SK-N-SH (cell line): ENCODE measurements around the gene SERPINA1. TPM values are rescaled to one million over a fixed set of nuclear protein-coding genes. Genes with fewer than 3 reads are reported as not detected.

Experiments
- CTCF ChIA-PET: fragments of 300-600, 350-600 bp; formaldehyde crosslinking; extraction: SDS; loops from one replicate; lab custom pipeline; 2021; lab: Yijun Ruan, JAX
- POLR2A ChIA-PET: fragments of 350-600 bp; sonication (Branson Sonifier 250); formaldehyde crosslinking; extraction: SDS; loops from one replicate; lab custom pipeline; 2020; ENCODE audit warnings: antibody characterized with exemption, inconsistent platforms; lab: Yijun Ruan, JAX
- DNase-seq: peaks from one replicate; pipeline ENCODE4 v3.0.0; 2012
- H2AFZ ChIP-seq: fragments of 200-600 bp; sonication (generic); 2 replicates; pipeline ENCODE4 v1.8.1; 2016; ENCODE audit warnings: antibody characterized with exemption, mild to moderate bottlenecking, low read depth
- H3F3A ChIP-seq: fragments of 200-600 bp; sonication (generic); replicated peaks from 2 replicates; pipeline ENCODE3; 2016; ENCODE audit warnings: antibody characterized with exemption, mild to moderate bottlenecking; ENCODE audit not compliant: insufficient read depth
- H3K27ac ChIP-seq, 2 experiments: fragments of 200-500 bp in 1 of 2; fragments of 200-600 bp in 1 of 2; sonication (Bioruptor generic) in 1 of 2; sonication (generic), shearing (Covaris generic) in 1 of 2; 2 replicates each; pipeline versions ENCODE4 v1.5.1 to v1.6.1; 2014 to 2016; ENCODE audit warnings: low read depth in 2 of 2, inconsistent platforms in 1 of 2, low read length in 1 of 2, mild to moderate bottlenecking in 1 of 2, mixed read lengths in 1 of 2
- H3K27me3 ChIP-seq: fragments of 200-600 bp; sonication (generic), shearing (Covaris generic); 2 replicates; pipeline ENCODE4 v1.6.1; 2016; ENCODE audit warnings: mixed run types; ENCODE audit not compliant: insufficient read depth
- H3K36me3 ChIP-seq, 2 experiments: fragments of 200-500 bp in 1 of 2; fragments of 200-600 bp in 1 of 2; sonication (Bioruptor generic) in 1 of 2; sonication (generic) in 1 of 2; replicated peaks in 1 of 2; 2 replicates each; pipeline versions ENCODE3 to v1.5.1; 2014 to 2016; ENCODE audit warnings: low read length in 1 of 2, mild to moderate bottlenecking in 1 of 2; ENCODE audit not compliant: insufficient read depth in 2 of 2, control insufficient read depth in 1 of 2
- H3K4me1 ChIP-seq, 2 experiments: fragments of 200-500 bp in 1 of 2; fragments of 200-600 bp in 1 of 2; sonication (Bioruptor generic) in 1 of 2; sonication (generic), shearing (Covaris generic) in 1 of 2; 2 replicates each; pipeline versions ENCODE4 v1.5.1 to v1.6.1; 2014 to 2016; ENCODE audit warnings: low read depth in 1 of 2, low read length in 1 of 2, mixed run types in 1 of 2; ENCODE audit not compliant: insufficient read depth in 2 of 2, control insufficient read depth in 1 of 2
- H3K4me2 ChIP-seq: fragments of 200-600 bp; sonication (generic), shearing (Covaris generic); 2 replicates; pipeline ENCODE4 v1.6.1; 2017; ENCODE audit warnings: mixed run types
- H3K4me3 ChIP-seq, 2 experiments: fragments of 200-500 bp in 1 of 2; fragments of 200-600 bp in 1 of 2; sonication (Bioruptor generic) in 1 of 2; sonication (generic), shearing (Covaris generic) in 1 of 2; 2 replicates each; pipeline versions ENCODE4 v1.5.1 to v1.8.1; 2014 to 2016; ENCODE audit warnings: low read depth in 2 of 2, inconsistent platforms in 1 of 2, low read length in 1 of 2, mild to moderate bottlenecking in 1 of 2, mixed read lengths in 1 of 2, moderate library complexity in 1 of 2
- H3K79me2 ChIP-seq: fragments of 200-600 bp; sonication (generic); 2 replicates; pipeline ENCODE4 v1.8.1; 2017; ENCODE audit warnings: mild to moderate bottlenecking; ENCODE audit not compliant: insufficient read depth
- H3K9ac ChIP-seq: fragments of 200-600 bp; sonication (generic); 2 replicates; pipeline ENCODE4 v1.6.1; 2017; ENCODE audit warnings: mixed run types
- H3K9me2 ChIP-seq: fragments of 200-600 bp; sonication (generic); 2 replicates; pipeline ENCODE4 v1.6.1; 2017; ENCODE audit warnings: mixed run types
- H3K9me3 ChIP-seq: fragments of 200-600 bp; sonication (generic); 2 replicates; pipeline ENCODE4 v1.6.1; 2017; ENCODE audit warnings: mixed run types, mild to moderate bottlenecking, moderate library complexity
- H4K20me1 ChIP-seq: fragments of 200-600 bp; sonication (generic); 2 replicates; pipeline ENCODE4 v1.6.1; 2017; ENCODE audit warnings: mild to moderate bottlenecking, mixed run types; ENCODE audit not compliant: insufficient read depth
- ELF1 ChIP-seq: IDR thresholded peaks from 2 replicates; pipeline ENCODE4 v1.4.0; 2012
- EZH2phosphoT487 ChIP-seq: fragments of 200-600 bp; sonication (generic); IDR thresholded peaks from 2 replicates; pipeline ENCODE4 v1.6.1; 2017; ENCODE audit warnings: low read depth, mixed run types, mild to moderate bottlenecking, antibody characterized with exemption, moderate library complexity, borderline replicate concordance
- FOSL2 ChIP-seq: IDR thresholded peaks from 2 replicates; pipeline ENCODE4 v1.4.0; 2012; ENCODE audit warnings: low read depth, mild to moderate bottlenecking, moderate library complexity, borderline replicate concordance
- FOXJ3 ChIP-seq: sonication (generic); formaldehyde crosslinking; IDR thresholded peaks from 2 replicates; pipeline ENCODE4 v1.5.1; 2020; ENCODE audit warnings: mild to moderate bottlenecking, missing genetic modification reagents
- FOXM1 ChIP-seq: IDR thresholded peaks from 2 replicates; pipeline ENCODE4 v1.4.0; 2012; ENCODE audit warnings: low read depth, mild to moderate bottlenecking
- GABPA ChIP-seq: IDR thresholded peaks from 2 replicates; pipeline ENCODE4 v1.4.0; 2012; ENCODE audit warnings: low read depth, mild to moderate bottlenecking
- JUND ChIP-seq: IDR thresholded peaks from 2 replicates; pipeline ENCODE4 v1.4.0; 2012
- MEF2A ChIP-seq: IDR thresholded peaks from 2 replicates; pipeline ENCODE4 v1.4.0; 2012; ENCODE audit warnings: low read depth, borderline replicate concordance
- POLR2AphosphoS5 ChIP-seq: IDR thresholded peaks from 2 replicates; pipeline ENCODE4 v1.6.1; 2012; ENCODE audit warnings: low read depth, low read length
- RCOR1 ChIP-seq: fragments of 150-350 bp; IDR thresholded peaks from 2 replicates; pipeline ENCODE4 v1.6.1; 2017; ENCODE audit warnings: antibody characterized with exemption, low read length
- TAF1 ChIP-seq: IDR thresholded peaks from 2 replicates; pipeline ENCODE4 v1.6.1; 2012; ENCODE audit warnings: low read depth, mild to moderate bottlenecking, low read length, moderate library complexity, borderline replicate concordance
- TCF12 ChIP-seq: IDR thresholded peaks from 2 replicates; pipeline ENCODE4 v1.4.0; 2012
- polyA plus RNA-seq, 3 experiments: library from polyadenylated mRNA; depleted of rRNA; stranded (reverse); fragments of >200 nt; gene quantifications; 2 replicates each; pipeline ENCODE4 v1.2.3, GENCODE V29; 2012
- TF ChIP-seq, protein P1 (sequence below): IDR thresholded peaks from 2 replicates; pipeline ENCODE4 v1.6.1; 2012; ENCODE audit warnings: mild to moderate bottlenecking, low read depth, low read length, moderate library complexity
- TF ChIP-seq, protein P2 (sequence below): fragments of 150-350 bp; IDR thresholded peaks from 2 replicates; pipeline ENCODE4 v1.6.1; 2017; ENCODE audit warnings: antibody characterized with exemption, low read length, low read depth, borderline replicate concordance
- TF ChIP-seq, protein P3 (sequence below): fragments of 200-600 bp; sonication (generic); IDR thresholded peaks from 2 replicates; pipeline ENCODE4 v1.6.1; 2017; ENCODE audit warnings: antibody characterized with exemption, mild to moderate bottlenecking, moderate library complexity
- TF ChIP-seq, protein P4 (sequence below): fragments of 150-350 bp; IDR thresholded peaks from 2 replicates; pipeline ENCODE4 v1.6.1; 2016; ENCODE audit warnings: mild to moderate bottlenecking, low read depth, low read length

Gene SERPINA1
- polyA plus RNA-seq, 1 of the 3 experiments (the other 2 are of a cell fraction), result 11.3 TPM

DNA sequence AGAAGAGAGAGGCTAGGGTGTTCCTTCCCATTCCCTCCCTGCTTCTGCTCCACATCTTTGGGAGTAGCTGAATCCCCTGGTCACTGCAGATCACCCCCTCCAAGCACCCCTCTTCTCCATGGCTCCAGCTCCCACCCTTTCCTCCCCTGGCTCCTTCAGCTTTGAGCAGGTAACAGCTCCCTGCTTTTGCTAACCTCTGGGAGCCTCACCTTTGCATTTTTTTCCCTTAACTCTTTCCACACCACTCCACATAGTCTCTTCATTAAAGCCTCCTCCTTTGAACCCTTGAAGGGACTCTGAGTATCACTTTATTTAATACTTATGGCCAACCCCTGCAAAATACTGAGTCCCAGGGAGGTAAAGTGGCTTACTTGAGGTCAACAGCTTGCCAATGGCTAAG lies 39.6 kb downstream of the SERPINA1 start:
- H2AFZ ChIP-seq, result no peak overlapping the region
- TF ChIP-seq GABPA (no peak), FOXJ3 (no peak), FOSL2 (no peak), JUND (no peak), MEF2A (no peak), EZH2phosphoT487 (no peak), FOXM1 (no peak), TAF1 (no peak), TCF12 (no peak), POLR2AphosphoS5 (no peak), RCOR1 (no peak), ELF1 (no peak)
- TF ChIP-seq, protein P1, sequence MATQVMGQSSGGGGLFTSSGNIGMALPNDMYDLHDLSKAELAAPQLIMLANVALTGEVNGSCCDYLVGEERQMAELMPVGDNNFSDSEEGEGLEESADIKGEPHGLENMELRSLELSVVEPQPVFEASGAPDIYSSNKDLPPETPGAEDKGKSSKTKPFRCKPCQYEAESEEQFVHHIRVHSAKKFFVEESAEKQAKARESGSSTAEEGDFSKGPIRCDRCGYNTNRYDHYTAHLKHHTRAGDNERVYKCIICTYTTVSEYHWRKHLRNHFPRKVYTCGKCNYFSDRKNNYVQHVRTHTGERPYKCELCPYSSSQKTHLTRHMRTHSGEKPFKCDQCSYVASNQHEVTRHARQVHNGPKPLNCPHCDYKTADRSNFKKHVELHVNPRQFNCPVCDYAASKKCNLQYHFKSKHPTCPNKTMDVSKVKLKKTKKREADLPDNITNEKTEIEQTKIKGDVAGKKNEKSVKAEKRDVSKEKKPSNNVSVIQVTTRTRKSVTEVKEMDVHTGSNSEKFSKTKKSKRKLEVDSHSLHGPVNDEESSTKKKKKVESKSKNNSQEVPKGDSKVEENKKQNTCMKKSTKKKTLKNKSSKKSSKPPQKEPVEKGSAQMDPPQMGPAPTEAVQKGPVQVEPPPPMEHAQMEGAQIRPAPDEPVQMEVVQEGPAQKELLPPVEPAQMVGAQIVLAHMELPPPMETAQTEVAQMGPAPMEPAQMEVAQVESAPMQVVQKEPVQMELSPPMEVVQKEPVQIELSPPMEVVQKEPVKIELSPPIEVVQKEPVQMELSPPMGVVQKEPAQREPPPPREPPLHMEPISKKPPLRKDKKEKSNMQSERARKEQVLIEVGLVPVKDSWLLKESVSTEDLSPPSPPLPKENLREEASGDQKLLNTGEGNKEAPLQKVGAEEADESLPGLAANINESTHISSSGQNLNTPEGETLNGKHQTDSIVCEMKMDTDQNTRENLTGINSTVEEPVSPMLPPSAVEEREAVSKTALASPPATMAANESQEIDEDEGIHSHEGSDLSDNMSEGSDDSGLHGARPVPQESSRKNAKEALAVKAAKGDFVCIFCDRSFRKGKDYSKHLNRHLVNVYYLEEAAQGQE, result no peak
- TF ChIP-seq, protein P2, sequence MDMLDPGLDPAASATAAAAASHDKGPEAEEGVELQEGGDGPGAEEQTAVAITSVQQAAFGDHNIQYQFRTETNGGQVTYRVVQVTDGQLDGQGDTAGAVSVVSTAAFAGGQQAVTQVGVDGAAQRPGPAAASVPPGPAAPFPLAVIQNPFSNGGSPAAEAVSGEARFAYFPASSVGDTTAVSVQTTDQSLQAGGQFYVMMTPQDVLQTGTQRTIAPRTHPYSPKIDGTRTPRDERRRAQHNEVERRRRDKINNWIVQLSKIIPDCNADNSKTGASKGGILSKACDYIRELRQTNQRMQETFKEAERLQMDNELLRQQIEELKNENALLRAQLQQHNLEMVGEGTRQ, result no peak
- TF ChIP-seq, protein P3, sequence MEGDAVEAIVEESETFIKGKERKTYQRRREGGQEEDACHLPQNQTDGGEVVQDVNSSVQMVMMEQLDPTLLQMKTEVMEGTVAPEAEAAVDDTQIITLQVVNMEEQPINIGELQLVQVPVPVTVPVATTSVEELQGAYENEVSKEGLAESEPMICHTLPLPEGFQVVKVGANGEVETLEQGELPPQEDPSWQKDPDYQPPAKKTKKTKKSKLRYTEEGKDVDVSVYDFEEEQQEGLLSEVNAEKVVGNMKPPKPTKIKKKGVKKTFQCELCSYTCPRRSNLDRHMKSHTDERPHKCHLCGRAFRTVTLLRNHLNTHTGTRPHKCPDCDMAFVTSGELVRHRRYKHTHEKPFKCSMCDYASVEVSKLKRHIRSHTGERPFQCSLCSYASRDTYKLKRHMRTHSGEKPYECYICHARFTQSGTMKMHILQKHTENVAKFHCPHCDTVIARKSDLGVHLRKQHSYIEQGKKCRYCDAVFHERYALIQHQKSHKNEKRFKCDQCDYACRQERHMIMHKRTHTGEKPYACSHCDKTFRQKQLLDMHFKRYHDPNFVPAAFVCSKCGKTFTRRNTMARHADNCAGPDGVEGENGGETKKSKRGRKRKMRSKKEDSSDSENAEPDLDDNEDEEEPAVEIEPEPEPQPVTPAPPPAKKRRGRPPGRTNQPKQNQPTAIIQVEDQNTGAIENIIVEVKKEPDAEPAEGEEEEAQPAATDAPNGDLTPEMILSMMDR, result no peak
- TF ChIP-seq, protein P4, sequence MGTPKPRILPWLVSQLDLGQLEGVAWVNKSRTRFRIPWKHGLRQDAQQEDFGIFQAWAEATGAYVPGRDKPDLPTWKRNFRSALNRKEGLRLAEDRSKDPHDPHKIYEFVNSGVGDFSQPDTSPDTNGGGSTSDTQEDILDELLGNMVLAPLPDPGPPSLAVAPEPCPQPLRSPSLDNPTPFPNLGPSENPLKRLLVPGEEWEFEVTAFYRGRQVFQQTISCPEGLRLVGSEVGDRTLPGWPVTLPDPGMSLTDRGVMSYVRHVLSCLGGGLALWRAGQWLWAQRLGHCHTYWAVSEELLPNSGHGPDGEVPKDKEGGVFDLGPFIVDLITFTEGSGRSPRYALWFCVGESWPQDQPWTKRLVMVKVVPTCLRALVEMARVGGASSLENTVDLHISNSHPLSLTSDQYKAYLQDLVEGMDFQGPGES, result no peak
- H3K4me1 ChIP-seq, result peaks cover 0 to 10% of the 10 kb centered on the region in 2 experiments; a peak in 1 of 4 replicates
- H3K79me2 ChIP-seq, result no peaks in the 10 kb centered on the region
- H4K20me1 ChIP-seq, result no peaks in the 10 kb centered on the region
- CTCF ChIA-PET, result no interaction called here
- no peaks in the 10 kb centered on the region for H3K9me3 ChIP-seq
- H3K27ac ChIP-seq, result no peak overlapping the region
- no peaks in the 10 kb centered on the region for H3K27me3 ChIP-seq
- no peak for DNase-seq
- no peak overlapping the region for H3K4me3 ChIP-seq
- no peaks in the 10 kb centered on the region for H3K36me3 ChIP-seq
- no peak overlapping the region for H3K4me2 ChIP-seq
- peaks cover 7% of the 10 kb centered on the region for H3F3A ChIP-seq
- no peaks in the 10 kb centered on the region for H3K9me2 ChIP-seq
- POLR2A ChIA-PET, result no interaction called here
- H3K9ac ChIP-seq, result no peak overlapping the region
